GM12801 (cell line): Measurements from ENCODE around the gene NACAD.

Experiments used
- CTCF ChIP-seq: IDR thresholded peaks from one replicate; pipeline ENCODE4 v1.5.1; 2011; ENCODE audit warnings: control low read depth; ENCODE audit not compliant: insufficient read length; ENCODE audit errors: extremely low read depth

Gene NACAD

DNA sequence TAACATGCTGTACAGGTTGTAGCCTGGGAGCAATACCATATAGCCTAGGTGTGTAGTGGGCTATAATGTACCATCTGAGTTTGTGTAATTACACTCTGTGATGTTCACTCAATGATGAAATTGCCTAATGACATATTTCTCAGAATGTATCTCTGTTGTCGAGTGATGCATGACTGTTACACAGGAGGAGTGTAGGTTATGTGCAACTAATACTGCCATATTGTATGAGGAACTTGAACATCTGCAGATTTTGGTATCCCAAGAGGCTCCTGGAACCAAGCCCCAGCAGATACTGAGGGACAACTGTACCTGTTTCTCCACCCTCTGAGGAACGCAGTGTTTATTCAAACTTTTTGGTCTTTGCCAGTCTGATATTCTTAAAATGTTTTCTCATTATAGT lies 38.6 kb downstream of the NACAD start:
- no peak for TF ChIP-seq CTCF

GRCh38 chr7:45048748-45049147 lies 40.0 kb downstream of the NACAD start:
- TF ChIP-seq CTCF, result no peak

DNA sequence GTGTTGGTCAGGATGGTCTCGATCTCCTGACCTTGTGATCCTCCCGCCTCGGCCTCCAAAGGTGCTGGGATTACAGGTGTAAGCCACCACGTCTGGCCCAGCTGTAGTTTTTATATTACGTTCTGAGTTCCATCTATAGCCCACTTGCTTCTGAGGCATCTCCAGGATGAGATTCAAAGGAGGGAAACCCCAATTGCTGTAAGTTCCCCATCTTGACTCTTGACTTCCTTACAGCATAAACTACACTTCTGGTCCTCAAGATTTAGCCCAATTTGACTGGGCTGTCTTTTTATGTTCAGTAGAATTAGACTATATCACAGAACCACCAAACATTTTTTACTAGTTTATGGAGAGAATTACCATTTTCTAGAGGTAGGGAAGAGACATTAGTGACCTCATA lies 44.4 kb downstream of the NACAD start:
- TF ChIP-seq CTCF, result no peak

GRCh38 chr7:45039106-45039505 lies 49.7 kb downstream of the NACAD start:
- TF ChIP-seq CTCF, result no peak

DNA sequence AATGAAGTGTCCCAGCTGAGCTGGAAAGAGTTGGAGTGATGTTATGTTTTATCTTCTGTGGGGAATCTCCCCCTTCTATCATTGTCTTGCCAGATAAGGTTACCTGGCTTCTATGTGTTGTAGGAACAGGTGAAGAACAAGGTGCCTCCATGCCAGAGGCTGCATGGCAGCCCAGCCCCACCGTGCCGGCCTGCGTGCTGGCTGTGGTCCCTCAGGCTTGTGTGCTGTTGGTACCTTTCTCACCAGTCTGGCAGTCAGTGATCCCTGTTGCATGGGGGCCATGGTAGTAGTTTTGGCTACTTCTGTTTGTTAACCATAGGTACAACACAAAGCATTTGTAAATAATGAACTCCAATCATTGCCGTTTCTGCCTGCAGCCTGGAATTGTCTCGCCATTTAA lies 50.9 kb downstream of the NACAD start:
- TF ChIP-seq CTCF, result no peak

DNA sequence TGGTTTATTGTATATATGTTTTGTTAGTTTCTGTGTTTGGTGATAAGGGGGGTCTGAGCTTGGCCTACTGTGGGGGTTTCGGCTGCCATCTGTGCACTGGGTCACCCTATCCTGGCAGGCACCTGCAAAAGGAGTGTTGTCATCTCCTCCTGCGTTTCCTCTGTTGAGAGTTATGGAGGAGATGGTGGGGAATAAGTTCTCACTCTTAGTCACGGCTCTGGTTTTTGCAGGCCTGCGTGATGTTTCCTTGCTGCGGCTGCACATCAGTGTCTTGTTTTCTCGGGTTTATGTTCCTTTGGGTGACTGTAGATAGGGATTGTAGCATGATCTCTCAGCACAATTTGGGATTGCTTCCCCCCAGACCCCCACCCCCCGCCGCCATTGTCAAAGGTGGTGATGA lies 52.0 kb downstream of the NACAD start:
- TF ChIP-seq CTCF, result no peak

GRCh38 chr7:45036317-45036716 lies 52.5 kb downstream of the NACAD start:
- TF ChIP-seq CTCF, result no peak

DNA sequence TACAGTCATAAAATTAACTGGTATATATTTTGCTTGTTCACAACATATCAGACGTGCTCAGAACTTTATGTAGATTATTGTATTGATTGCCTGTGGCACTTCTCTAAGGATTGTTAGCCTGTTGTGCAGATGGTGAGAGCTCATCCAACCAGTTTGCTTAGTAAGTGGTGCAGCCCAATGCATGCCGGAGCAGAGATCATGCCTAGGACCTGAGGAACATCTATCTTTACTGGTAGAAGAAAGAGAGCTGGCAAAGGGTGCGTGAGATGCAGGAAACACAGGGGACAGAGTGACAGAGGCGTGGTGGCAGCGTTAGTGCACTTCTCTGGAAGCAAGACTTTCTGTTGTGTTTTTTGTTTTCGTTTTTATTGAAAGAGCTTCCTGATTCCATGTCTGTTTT lies 52.9 kb downstream of the NACAD start:
- no peak for TF ChIP-seq CTCF
